Mammary epithelial cell (primary cell): ENCODE measurements around the gene RFPL3.

Experiments used
- EZH2 ChIP-seq: IDR thresholded peaks from 2 replicates; pipeline ENCODE4 v1.6.1; 2012; ENCODE audit warnings: low read length, inconsistent platforms, borderline replicate concordance
- TF ChIP-seq, protein P1 (sequence below), 2 donors: IDR thresholded peaks in 1 of 2; conservative IDR thresholded peaks in 1 of 2; 2 replicates each; pipeline ENCODE4 v1.5.1; 2011 to 2012; ENCODE audit warnings: inconsistent platforms in 2 of 2, low read length in 2 of 2, mild to moderate bottlenecking in 2 of 2, control low read depth in 1 of 2, low read depth in 1 of 2; ENCODE audit not compliant: insufficient read depth in 1 of 2; ENCODE audit errors: extremely low read depth in 1 of 2

DNA sequence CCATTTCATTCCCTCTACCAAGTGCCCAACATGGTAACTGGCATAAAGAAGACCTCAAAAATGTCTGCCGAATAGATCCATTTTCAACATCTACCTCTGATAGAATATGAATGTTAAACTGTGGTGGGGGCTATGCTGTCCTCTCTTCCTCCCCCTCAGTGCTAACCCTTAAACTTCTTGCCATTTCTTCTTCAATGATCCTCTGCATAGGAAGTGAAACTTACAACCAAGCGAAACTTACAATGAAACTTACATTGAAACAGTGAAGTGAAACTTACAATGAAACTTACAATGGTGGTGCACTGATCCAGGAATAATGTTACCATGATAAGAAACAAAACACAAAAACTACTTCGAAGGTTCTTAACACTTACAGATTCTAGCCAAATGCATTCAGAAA lies 49.6 kb downstream of the RFPL3 start:
- no peak for TF ChIP-seq EZH2
- TF ChIP-seq, protein P1, sequence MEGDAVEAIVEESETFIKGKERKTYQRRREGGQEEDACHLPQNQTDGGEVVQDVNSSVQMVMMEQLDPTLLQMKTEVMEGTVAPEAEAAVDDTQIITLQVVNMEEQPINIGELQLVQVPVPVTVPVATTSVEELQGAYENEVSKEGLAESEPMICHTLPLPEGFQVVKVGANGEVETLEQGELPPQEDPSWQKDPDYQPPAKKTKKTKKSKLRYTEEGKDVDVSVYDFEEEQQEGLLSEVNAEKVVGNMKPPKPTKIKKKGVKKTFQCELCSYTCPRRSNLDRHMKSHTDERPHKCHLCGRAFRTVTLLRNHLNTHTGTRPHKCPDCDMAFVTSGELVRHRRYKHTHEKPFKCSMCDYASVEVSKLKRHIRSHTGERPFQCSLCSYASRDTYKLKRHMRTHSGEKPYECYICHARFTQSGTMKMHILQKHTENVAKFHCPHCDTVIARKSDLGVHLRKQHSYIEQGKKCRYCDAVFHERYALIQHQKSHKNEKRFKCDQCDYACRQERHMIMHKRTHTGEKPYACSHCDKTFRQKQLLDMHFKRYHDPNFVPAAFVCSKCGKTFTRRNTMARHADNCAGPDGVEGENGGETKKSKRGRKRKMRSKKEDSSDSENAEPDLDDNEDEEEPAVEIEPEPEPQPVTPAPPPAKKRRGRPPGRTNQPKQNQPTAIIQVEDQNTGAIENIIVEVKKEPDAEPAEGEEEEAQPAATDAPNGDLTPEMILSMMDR (conservative IDR thresholded peaks at IDR 0.05 in 1 of 2, IDR thresholded peaks at IDR 0.05 in 1 of 2; ENCODE audit: extremely low read depth in 1 of 2, insufficient read depth in 1 of 2, low read depth in 1 of 2, low read length in 2 of 2), result no peak
